Measurements from ENCODE around the gene IDE.
A peak's percentile ranks its signal among the peaks of the same experiment; 100 is the strongest.

DNA sequence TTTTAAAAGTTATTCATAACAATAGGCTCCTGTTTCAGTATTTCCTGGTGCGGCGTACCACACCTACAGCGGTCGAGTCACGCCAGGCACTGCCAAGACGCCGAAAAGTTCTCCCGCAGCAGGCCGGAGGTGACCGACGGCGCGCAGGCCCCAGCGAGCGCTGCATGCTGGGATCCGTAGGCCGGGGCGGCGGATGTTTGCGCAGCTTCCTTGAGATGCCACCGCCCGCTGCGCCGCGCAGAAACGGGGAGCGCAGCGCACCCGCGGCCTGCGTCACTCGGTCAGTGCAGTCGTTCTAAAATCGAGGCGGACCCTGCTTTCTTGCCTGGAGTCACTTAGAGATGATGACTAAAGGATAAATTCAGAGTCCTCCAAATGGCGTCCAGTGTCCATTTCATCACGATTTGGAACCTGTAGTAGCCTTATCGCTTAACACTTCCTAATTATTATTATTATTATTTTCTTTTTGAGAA is 17.7 kb upstream of the IDE start:
- TF ChIP-seq POLR2A (IDR thresholded peaks at IDR 0.05; ENCODE audit: low read depth, low read length) (0 out of 2 replicates have a peak, but pooled peaks have one; percentile 63), BHLHE40 (IDR thresholded peaks at IDR 0.05; ENCODE audit: low read depth, low read length) (peak; percentile 16; the same call in 1 of the 2 replicates), CHD1 (IDR thresholded peaks at IDR 0.05; ENCODE audit: low read depth, low read length) (no peak)
- TF ChIP-seq, protein P1, sequence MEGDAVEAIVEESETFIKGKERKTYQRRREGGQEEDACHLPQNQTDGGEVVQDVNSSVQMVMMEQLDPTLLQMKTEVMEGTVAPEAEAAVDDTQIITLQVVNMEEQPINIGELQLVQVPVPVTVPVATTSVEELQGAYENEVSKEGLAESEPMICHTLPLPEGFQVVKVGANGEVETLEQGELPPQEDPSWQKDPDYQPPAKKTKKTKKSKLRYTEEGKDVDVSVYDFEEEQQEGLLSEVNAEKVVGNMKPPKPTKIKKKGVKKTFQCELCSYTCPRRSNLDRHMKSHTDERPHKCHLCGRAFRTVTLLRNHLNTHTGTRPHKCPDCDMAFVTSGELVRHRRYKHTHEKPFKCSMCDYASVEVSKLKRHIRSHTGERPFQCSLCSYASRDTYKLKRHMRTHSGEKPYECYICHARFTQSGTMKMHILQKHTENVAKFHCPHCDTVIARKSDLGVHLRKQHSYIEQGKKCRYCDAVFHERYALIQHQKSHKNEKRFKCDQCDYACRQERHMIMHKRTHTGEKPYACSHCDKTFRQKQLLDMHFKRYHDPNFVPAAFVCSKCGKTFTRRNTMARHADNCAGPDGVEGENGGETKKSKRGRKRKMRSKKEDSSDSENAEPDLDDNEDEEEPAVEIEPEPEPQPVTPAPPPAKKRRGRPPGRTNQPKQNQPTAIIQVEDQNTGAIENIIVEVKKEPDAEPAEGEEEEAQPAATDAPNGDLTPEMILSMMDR (conservative IDR thresholded peaks at IDR 0.05; ENCODE audit: low read depth, low read length) = no peak
